ENCODE data around the gene CHCHD4. TPM values are rescaled to one million over a fixed set of nuclear protein-coding genes. Genes with fewer than 3 reads are reported as not detected.

CHCHD4 gene
- total RNA-seq, 4 donors from 2014 or later = 10.7 to 17.7 (median 13.8) TPM

DNA sequence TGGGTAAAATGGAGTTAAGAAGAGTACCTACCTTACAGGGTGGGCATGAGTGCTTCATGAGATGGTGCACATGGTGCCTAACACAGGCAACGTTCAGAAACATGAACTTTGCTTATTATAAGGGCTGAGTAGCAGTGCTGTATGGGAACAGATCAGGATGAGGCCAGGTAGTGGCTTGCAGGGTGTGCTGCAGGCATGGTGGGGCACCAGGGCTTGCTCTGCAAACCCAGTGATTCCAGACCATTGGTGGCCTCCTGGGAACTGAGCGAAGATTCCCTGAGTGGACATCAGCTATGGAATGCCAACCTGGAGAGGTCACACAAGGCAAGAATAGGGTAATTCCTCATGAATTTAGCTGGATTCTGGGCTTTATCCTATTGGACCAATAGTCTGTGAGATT is 16.0 kb upstream of the CHCHD4 start:
- peaks cover 0 to 68% (median 4%) of the 10 kb centered on the region in 3 donors for H3K36me3 ChIP-seq
- peaks cover 0 to 62% (median 29%) of the 10 kb centered on the region in 4 donors for H3K4me1 ChIP-seq
- no peak overlapping the region for H3K4me3 ChIP-seq
- 84 to 92% methylated on average over 2 of the region's 2 CpGs for WGBS, 2 donors
- TF ChIP-seq POLR2A (IDR thresholded peaks at IDR 0.05) (no peak), EP300 (IDR thresholded peaks at IDR 0.05) (no peak)
- TF ChIP-seq, protein P1, sequence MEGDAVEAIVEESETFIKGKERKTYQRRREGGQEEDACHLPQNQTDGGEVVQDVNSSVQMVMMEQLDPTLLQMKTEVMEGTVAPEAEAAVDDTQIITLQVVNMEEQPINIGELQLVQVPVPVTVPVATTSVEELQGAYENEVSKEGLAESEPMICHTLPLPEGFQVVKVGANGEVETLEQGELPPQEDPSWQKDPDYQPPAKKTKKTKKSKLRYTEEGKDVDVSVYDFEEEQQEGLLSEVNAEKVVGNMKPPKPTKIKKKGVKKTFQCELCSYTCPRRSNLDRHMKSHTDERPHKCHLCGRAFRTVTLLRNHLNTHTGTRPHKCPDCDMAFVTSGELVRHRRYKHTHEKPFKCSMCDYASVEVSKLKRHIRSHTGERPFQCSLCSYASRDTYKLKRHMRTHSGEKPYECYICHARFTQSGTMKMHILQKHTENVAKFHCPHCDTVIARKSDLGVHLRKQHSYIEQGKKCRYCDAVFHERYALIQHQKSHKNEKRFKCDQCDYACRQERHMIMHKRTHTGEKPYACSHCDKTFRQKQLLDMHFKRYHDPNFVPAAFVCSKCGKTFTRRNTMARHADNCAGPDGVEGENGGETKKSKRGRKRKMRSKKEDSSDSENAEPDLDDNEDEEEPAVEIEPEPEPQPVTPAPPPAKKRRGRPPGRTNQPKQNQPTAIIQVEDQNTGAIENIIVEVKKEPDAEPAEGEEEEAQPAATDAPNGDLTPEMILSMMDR (IDR thresholded peaks at IDR 0.05) = no peak
- no peak for DNase-seq (ENCODE audit: low spot score in 2 of 2)
- H3K27ac ChIP-seq = peak overlapping the region in 2 of 4 donors; percentile 6 to 94
- no peaks in the 10 kb centered on the region for H3K9me3 ChIP-seq
- no peaks in the 10 kb centered on the region for H3K27me3 ChIP-seq

DNA sequence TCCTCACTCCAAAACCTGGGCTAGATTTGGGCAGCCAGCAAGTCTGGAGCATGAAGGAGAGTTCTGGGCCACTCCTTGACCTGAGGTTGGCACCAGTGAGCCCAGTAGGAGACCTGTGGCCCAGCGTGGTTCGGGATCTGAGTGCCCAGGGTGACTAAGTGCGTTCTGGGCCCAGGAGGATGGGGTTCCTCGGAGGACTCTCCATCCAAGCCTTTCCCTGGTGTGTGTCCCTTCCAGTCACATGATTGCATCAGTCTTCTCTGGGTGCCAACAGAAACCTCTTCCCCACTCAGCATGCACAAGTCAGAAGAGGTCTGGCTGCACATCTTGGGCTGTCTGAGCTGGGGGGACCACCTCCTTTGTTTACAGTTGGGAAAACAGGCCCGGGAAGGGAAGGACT is 15.1 kb upstream of the CHCHD4 start:
- H3K36me3 ChIP-seq = peaks cover 0 to 75% (median 10%) of the 10 kb centered on the region in 3 donors
- no peaks in the 10 kb centered on the region for H3K9me3 ChIP-seq
- H3K4me3 ChIP-seq = no peak overlapping the region
- H3K27me3 ChIP-seq = no peaks in the 10 kb centered on the region
- H3K27ac ChIP-seq = peak overlapping the region in 1 of 4 donors; percentile 1
- TF ChIP-seq, protein P1 (IDR thresholded peaks at IDR 0.05) = no peak
- no peak for DNase-seq (ENCODE audit: low spot score in 2 of 2)
- 81 to 83% methylated on average over 5 of the region's 5 CpGs for WGBS, 2 donors
- H3K4me1 ChIP-seq = peaks cover 0 to 53% (median 20%) of the 10 kb centered on the region in 4 donors

DNA sequence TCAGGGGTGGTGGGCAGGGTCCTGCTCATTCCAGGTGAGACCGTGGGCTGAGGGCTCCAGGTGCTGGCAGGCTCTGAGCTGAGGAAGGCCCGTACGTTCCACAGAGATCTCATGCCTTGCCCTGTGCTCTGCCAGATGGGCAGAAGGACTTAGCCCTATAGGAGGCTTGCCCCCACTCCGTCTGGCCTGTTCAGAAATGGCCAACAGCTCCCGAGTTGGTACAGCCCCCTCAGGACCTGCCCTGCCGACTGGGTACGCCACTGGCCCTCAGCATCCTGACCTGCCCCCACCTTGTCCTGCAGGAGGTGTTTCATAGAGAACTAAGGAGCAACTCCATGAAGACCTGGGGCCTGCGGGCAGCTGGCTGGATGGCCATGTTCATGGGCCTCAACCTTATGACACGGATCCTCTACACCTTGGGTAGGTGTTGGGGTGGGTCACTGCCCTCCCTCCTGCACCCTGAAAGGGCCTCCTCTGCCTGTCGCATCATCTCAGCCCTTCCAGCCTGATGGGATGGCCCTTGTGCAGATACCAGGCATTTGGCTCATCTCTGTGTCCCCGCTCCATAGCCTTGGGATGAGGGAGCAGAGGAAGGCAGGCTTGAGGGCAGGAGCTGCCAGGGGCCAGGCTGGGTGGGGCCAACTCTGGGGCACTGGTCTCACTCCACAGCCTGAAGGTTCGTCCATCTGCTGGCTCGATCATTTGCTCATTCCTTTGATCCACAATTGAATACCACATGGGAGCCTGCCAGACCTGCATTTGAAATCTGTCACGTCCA is 14.4 kb upstream of the CHCHD4 start:
- H3K4me3 ChIP-seq = no peak overlapping the region
- 80 to 84% methylated on average over 10 to 14 of the region's 14 CpGs for WGBS, 2 donors
- H3K36me3 ChIP-seq = peaks cover 0 to 82% (median 17%) of the 10 kb centered on the region in 3 donors
- H3K27ac ChIP-seq = peak overlapping the region in 1 of 4 donors; percentile 1
- H3K27me3 ChIP-seq = no peaks in the 10 kb centered on the region
- TF ChIP-seq, protein P1 (IDR thresholded peaks at IDR 0.05) = no peak
- TF ChIP-seq POLR2A (IDR thresholded peaks at IDR 0.05) = no peak
- no peak for TF ChIP-seq EP300 (IDR thresholded peaks at IDR 0.05)
- no peaks in the 10 kb centered on the region for H3K9me3 ChIP-seq
- H3K4me1 ChIP-seq = peaks cover 0 to 46% (median 15%) of the 10 kb centered on the region in 4 donors
- no peak for DNase-seq (ENCODE audit: low spot score in 2 of 2)

DNA sequence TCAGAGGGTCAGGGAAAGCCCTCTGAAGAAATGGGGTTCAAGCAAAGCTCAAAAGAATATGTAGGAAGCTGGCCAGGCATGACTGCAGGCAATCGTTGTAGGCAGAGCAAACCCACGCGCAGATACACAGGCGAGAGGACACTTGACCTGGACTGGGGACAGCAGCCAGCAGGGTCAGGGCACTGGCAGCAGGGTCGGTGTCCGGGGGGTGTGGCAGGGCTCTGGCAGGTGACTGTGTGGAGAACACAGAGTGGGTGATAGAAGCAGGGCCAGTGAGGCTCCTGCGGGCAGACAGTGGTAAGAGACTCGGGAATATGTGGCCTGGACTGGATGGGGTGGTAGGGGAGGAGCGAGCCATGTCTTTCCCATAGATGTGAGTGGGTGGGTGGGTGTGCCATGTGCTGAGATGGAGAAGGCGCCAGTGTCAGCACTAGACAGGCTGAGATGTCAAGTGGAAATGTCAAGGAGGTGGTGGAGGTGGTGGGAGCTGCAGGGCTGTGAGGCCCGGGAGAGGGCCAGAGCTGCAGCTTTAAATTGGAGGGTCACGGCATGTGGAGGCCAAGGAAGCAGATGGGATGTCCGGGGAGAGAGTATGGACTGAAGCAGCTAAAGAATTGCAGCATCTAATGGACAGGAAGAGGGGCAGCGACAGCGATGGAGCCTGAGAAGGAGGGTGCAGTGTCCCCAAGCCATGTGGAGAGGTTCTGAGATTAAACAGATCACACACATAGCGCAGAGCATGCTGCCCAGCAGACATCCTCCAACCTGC is 13.6 kb upstream of the CHCHD4 start:
- no peak for DNase-seq (ENCODE audit: low spot score in 2 of 2)
- Histone ChIP-seq H3K4me3 (no peak overlapping the region), H3K27me3 (no peaks in the 10 kb centered on the region), H3K9me3 (no peaks in the 10 kb centered on the region), H3K4me1 (peaks cover 0 to 38% (median 8%) of the 10 kb centered on the region in 4 donors), H3K36me3 (peaks cover under 1 to 90% (median 24%) of the 10 kb centered on the region in 3 donors), H3K27ac (peak overlapping the region in 2 of 4 donors; percentile 1 to 39)
- TF ChIP-seq EP300 (IDR thresholded peaks at IDR 0.05) (no peak), POLR2A (IDR thresholded peaks at IDR 0.05) (no peak)
- TF ChIP-seq, protein P1 (IDR thresholded peaks at IDR 0.05) = no peak
- 76 to 78% methylated on average over 16 of the region's 16 CpGs for WGBS, 2 donors

DNA sequence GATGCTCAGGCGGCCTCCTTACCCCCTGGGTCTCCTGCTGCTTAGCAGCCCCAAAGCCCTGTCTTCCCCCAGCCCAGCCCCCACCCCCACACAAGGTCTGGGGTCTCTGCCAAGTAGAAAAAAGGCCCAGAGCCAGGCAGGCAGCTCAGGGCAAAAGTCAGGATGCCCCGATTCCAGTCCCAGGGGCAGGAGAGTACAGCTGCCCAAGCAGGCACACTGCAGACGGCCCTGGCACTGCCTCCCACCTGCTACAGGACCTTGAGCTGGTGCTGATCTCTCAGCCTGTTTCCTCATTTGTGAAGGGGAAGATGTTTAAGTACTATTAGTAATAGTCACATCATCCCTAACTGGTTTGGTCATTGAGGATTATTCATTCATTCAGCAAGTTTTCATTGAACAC is 12.8 kb upstream of the CHCHD4 start:
- Histone ChIP-seq H3K27ac (peak overlapping the region in 3 of 4 donors; percentile 1 to 33 (median 6)), H3K36me3 (peaks cover 7 to 98% (median 31%) of the 10 kb centered on the region in 3 donors), H3K4me3 (no peak overlapping the region), H3K4me1 (peaks cover 0 to 31% (median under 1%) of the 10 kb centered on the region in 4 donors), H3K9me3 (no peaks in the 10 kb centered on the region), H3K27me3 (no peaks in the 10 kb centered on the region)
- no peak for TF ChIP-seq EP300 (IDR thresholded peaks at IDR 0.05)
- TF ChIP-seq, protein P1 (IDR thresholded peaks at IDR 0.05) = no peak
- TF ChIP-seq POLR2A (IDR thresholded peaks at IDR 0.05) = no peak
- no peak for DNase-seq (ENCODE audit: low spot score in 2 of 2)
- 22 to 38% methylated on average over 2 to 3 of the region's 3 CpGs for WGBS, 2 donors
